AG04450 (cell line): ENCODE measurements around the gene MED4. TPM values are rescaled to one million over a fixed set of nuclear protein-coding genes. Genes with fewer than 3 reads are reported as not detected.

Experiments used
- CTCF ChIA-PET: fragments of 300-600, 350-600 bp; formaldehyde crosslinking; extraction: SDS; loops from one replicate; lab custom pipeline; 2022; ENCODE audit warnings: antibody characterized with exemption, inconsistent platforms; lab: Charles Lee
- POLR2A ChIA-PET: fragments of 350-600 bp; formaldehyde crosslinking; extraction: SDS; loops from one replicate; lab custom pipeline; 2021; ENCODE audit warnings: antibody characterized with exemption, inconsistent platforms; lab: Yijun Ruan, JAX
- DNase-seq: peaks from one replicate; pipeline ENCODE4 v3.0.0-alpha.2; 2011; ENCODE audit warnings: low read depth, low spot score
- H3K27ac ChIP-seq: one replicate; pipeline ENCODE4 v1.5.1; 2012; ENCODE audit warnings: low read depth, low read length, control low read depth
- H3K27me3 ChIP-seq: one replicate; pipeline ENCODE4 v1.6.0; 2012; ENCODE audit warnings: low read length; ENCODE audit not compliant: control insufficient read depth, insufficient read depth
- H3K4me3 ChIP-seq: 2 replicates; pipeline ENCODE4 v1.5.1; 2011; ENCODE audit warnings: mild to moderate bottlenecking, low read depth, low read length, control low read depth
- H3K9me3 ChIP-seq: 2 replicates; pipeline ENCODE4 v1.5.1; 2012; ENCODE audit warnings: low read length; ENCODE audit not compliant: control insufficient read depth, insufficient read depth
- polyA plus RNA-seq: library from polyadenylated mRNA; depleted of rRNA; stranded (reverse); fragments of >200 nt; gene quantifications from 2 replicates; pipeline ENCODE4 v1.2.3, GENCODE V29; 2011
- TF ChIP-seq, protein P1 (sequence below): IDR thresholded peaks from 2 replicates; pipeline ENCODE4 v1.5.1; 2011; ENCODE audit warnings: low read depth, low read length, control low read depth, inconsistent platforms

The MED4 gene
- polyA plus RNA-seq, 1 experiment: 54.1 TPM

GRCh38 chr13:48094404-48094780, 512 bp downstream of the MED4 start:
- Histone ChIP-seq H3K4me3 (peak overlapping the region; percentile 88), H3K27me3 (no peaks in the 10 kb centered on the region), H3K9me3 (peaks cover 3% of the 10 kb centered on the region; the same call in 1 of the 2 replicates), H3K27ac (peak overlapping the region; percentile 69)
- ChIA-PET POLR2A (interaction anchor here (0.7 to 1.6 kb wide), 4 partner anchors 57 to 506 kb away, joined by 3 to 5 read pairs (median 3); partner anchors contain the start of genes ITM2B and NUDT15), CTCF (interaction anchor here (0.5 to 2.6 kb wide), 19 partner anchors 9 to 1263 kb away, joined by 3 to 20 read pairs (median 4); partner anchors contain the start of gene NUDT15)
- TF ChIP-seq, protein P1, sequence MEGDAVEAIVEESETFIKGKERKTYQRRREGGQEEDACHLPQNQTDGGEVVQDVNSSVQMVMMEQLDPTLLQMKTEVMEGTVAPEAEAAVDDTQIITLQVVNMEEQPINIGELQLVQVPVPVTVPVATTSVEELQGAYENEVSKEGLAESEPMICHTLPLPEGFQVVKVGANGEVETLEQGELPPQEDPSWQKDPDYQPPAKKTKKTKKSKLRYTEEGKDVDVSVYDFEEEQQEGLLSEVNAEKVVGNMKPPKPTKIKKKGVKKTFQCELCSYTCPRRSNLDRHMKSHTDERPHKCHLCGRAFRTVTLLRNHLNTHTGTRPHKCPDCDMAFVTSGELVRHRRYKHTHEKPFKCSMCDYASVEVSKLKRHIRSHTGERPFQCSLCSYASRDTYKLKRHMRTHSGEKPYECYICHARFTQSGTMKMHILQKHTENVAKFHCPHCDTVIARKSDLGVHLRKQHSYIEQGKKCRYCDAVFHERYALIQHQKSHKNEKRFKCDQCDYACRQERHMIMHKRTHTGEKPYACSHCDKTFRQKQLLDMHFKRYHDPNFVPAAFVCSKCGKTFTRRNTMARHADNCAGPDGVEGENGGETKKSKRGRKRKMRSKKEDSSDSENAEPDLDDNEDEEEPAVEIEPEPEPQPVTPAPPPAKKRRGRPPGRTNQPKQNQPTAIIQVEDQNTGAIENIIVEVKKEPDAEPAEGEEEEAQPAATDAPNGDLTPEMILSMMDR: no peak
- DNase-seq: no peak

GRCh38 chr13:48093588-48093987, 1.3 kb downstream of the MED4 start:
- TF ChIP-seq, protein P1: no peak
- ChIA-PET POLR2A (no interaction called here), CTCF (interaction anchor here (1.2 to 2.6 kb wide), 4 partner anchors 8 to 56 kb away, joined by 4 to 20 read pairs (median 7); partner anchors contain the start of gene NUDT15)
- Histone ChIP-seq H3K9me3 (peaks cover 3% of the 10 kb centered on the region; the same call in 1 of the 2 replicates), H3K27ac (no peak overlapping the region), H3K4me3 (peak overlapping the region; percentile 88), H3K27me3 (no peaks in the 10 kb centered on the region)
- no peak for DNase-seq

- POLR2A ChIA-PET: no interaction called here
These were observed 8.6 kb downstream of the MED4 start for GRCh38 chr13:48086272-48086671.

GRCh38 chr13:48081739-48082138, 13.2 kb downstream of the MED4 start:
- TF ChIP-seq, protein P1: no peak
- CTCF ChIA-PET: interaction anchor here (2.4 kb wide), 1 partner anchor 13 kb away, joined by 8 read pairs; the partner anchor contains the start of gene MED4
- no peak overlapping the region for H3K4me3 ChIP-seq
- DNase-seq: no peak
- no peak overlapping the region for H3K27ac ChIP-seq
- H3K9me3 ChIP-seq: no peaks in the 10 kb centered on the region
- no peaks in the 10 kb centered on the region for H3K27me3 ChIP-seq
- POLR2A ChIA-PET: no interaction called here

More at GRCh38 chr13:48086272-48086671, 8.6 kb downstream of the MED4 start:
- Histone ChIP-seq H3K9me3 (no peaks in the 10 kb centered on the region), H3K4me3 (no peak overlapping the region), H3K27ac (no peak overlapping the region), H3K27me3 (no peaks in the 10 kb centered on the region)
- no peak for DNase-seq
- CTCF ChIA-PET: interaction anchor here (1.4 to 1.6 kb wide), 2 partner anchors 8 to 493 kb away, joined by 3 to 4 read pairs; partner anchors contain the start of gene MED4
- TF ChIP-seq, protein P1: no peak

DNA sequence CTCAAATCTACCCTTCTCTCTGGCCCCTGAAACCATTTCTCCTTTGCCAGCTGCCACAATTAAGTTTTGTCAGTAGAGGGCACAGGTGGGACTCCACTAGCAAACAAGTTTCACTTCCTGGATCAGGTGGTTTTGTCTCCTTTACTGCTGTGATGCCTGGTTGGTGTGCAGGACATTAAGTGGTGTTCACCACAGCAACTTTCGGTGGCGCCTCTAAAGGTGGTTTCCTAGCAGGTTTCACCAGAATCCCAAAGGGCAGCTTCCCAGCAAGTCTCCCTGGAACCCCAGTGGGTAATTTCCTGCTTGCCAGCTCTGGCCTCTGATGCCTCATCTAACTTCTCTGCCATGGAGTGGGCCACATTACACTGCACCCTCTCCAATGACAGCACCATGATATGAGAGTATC, 16.6 kb downstream of the MED4 start:
- no peak for DNase-seq
- ChIA-PET CTCF (interaction anchor here (1.0 to 1.6 kb wide), 4 partner anchors 11 to 40 kb away, joined by 3 to 8 read pairs (median 4); partner anchors contain the start of gene MED4), POLR2A (no interaction called here)
- H3K4me3 ChIP-seq: no peak overlapping the region
- TF ChIP-seq, protein P1: peak; percentile 8; the same call in 1 of the 2 replicates
- peaks cover 4% of the 10 kb centered on the region; the same call in 1 of the 2 replicates for H3K9me3 ChIP-seq
- H3K27ac ChIP-seq: no peak overlapping the region
- no peaks in the 10 kb centered on the region for H3K27me3 ChIP-seq
